Lower lobe of right lung (tissue), 2 donors: Measurements from ENCODE around the gene TRAF1. TPM values are rescaled to one million over a fixed set of nuclear protein-coding genes. Genes with fewer than 3 reads are reported as not detected.

Source experiments
- ATAC-seq, 2 donors: fragments of 200-7000 bp; cut with Tn5 transposase; one replicate each; pipeline ENCODE4 v1.9.1; 2020 to 2022; ENCODE audit warnings: mild to moderate bottlenecking in 2 of 2, moderate library complexity in 2 of 2
- DNase-seq: peaks from one replicate; pipeline ENCODE4 v3.0.0-alpha.2; 2020
- H3K27ac ChIP-seq: fragments of 200-600 bp; one replicate; pipeline ENCODE4 v1.8.0; 2022
- H3K27me3 ChIP-seq: fragments of 200-600 bp; one replicate; pipeline ENCODE4 v1.8.0; 2022; ENCODE audit warnings: low read depth
- H3K36me3 ChIP-seq: fragments of 200-600 bp; one replicate; pipeline ENCODE4 v1.8.0; 2022; ENCODE audit warnings: mild to moderate bottlenecking
- H3K4me1 ChIP-seq: fragments of 200-600 bp; one replicate; pipeline ENCODE4 v1.8.0; 2022
- H3K4me3 ChIP-seq: fragments of 200-600 bp; one replicate; pipeline ENCODE4 v1.8.0; 2022; ENCODE audit warnings: mild to moderate bottlenecking
- H3K9me3 ChIP-seq: fragments of 200-600 bp; one replicate; pipeline ENCODE4 v1.8.0; 2022
- intact Hi-C: fragments of 100-400 bp; cut with DNase I; formaldehyde crosslinking; loops from one replicate; pipeline ENCODE4 v1.11.0; 2022
- total RNA-seq: library from RNA; stranded (reverse); fragmentation: NEBNext Ultra II Directional; extraction: Animal tissue kit (Norgen Biotek cat#: 25700); gene quantifications from one replicate; pipeline ENCODE4 v1.2.1, GENCODE V29; 2021
- TF ChIP-seq, protein P1 (sequence below): fragments of 200-600 bp; IDR thresholded peaks from one replicate; pipeline ENCODE4 v1.8.0; 2022; ENCODE audit warnings: antibody characterized with exemption, mild to moderate bottlenecking
- donor health status: DM: no; HTN: yes; CAD: no; lungs with severe emphysema.

The TRAF1 gene
- total RNA-seq, 1 donor from 2014 or later: 5.8 TPM

- H3K27me3 ChIP-seq: no peaks in the 10 kb centered on the region
- no peak overlapping the region for H3K27ac ChIP-seq
- no peaks in the 10 kb centered on the region for H3K9me3 ChIP-seq
- TF ChIP-seq, protein P1, sequence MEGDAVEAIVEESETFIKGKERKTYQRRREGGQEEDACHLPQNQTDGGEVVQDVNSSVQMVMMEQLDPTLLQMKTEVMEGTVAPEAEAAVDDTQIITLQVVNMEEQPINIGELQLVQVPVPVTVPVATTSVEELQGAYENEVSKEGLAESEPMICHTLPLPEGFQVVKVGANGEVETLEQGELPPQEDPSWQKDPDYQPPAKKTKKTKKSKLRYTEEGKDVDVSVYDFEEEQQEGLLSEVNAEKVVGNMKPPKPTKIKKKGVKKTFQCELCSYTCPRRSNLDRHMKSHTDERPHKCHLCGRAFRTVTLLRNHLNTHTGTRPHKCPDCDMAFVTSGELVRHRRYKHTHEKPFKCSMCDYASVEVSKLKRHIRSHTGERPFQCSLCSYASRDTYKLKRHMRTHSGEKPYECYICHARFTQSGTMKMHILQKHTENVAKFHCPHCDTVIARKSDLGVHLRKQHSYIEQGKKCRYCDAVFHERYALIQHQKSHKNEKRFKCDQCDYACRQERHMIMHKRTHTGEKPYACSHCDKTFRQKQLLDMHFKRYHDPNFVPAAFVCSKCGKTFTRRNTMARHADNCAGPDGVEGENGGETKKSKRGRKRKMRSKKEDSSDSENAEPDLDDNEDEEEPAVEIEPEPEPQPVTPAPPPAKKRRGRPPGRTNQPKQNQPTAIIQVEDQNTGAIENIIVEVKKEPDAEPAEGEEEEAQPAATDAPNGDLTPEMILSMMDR: no peak
- DNase-seq: no peak
- intact Hi-C loops: no loop called here
- no peaks in the 10 kb centered on the region for H3K36me3 ChIP-seq
- peaks cover 17% of the 10 kb centered on the region for H3K4me1 ChIP-seq
- no peak for ATAC-seq
- no peak overlapping the region for H3K4me3 ChIP-seq
Measured at GRCh38 chr9:120951960-120952618, 25.5 kb upstream of the TRAF1 start.

GRCh38 chr9:120950421-120951388 lies 24.1 kb upstream of the TRAF1 start:
- H3K4me1 ChIP-seq: peaks cover 27% of the 10 kb centered on the region
- peak overlapping the region; percentile 66 for H3K27ac ChIP-seq
- DNase-seq: no peak
- TF ChIP-seq, protein P1: no peak
- H3K27me3 ChIP-seq: no peaks in the 10 kb centered on the region
- H3K36me3 ChIP-seq: no peaks in the 10 kb centered on the region
- no peak overlapping the region for H3K4me3 ChIP-seq
- ATAC-seq: peak; percentile 69 to 88
- no peaks in the 10 kb centered on the region for H3K9me3 ChIP-seq
- intact Hi-C loops: no loop called here

GRCh38 chr9:120949290-120949689 lies 22.7 kb upstream of the TRAF1 start:
- TF ChIP-seq, protein P1: no peak
- intact Hi-C loops: no loop called here
- DNase-seq (no peak), ATAC-seq (no peak)
- Histone ChIP-seq H3K4me1 (peaks cover 27% of the 10 kb centered on the region), H3K36me3 (no peaks in the 10 kb centered on the region), H3K4me3 (no peak overlapping the region), H3K27me3 (no peaks in the 10 kb centered on the region), H3K9me3 (no peaks in the 10 kb centered on the region), H3K27ac (no peak overlapping the region)

DNA sequence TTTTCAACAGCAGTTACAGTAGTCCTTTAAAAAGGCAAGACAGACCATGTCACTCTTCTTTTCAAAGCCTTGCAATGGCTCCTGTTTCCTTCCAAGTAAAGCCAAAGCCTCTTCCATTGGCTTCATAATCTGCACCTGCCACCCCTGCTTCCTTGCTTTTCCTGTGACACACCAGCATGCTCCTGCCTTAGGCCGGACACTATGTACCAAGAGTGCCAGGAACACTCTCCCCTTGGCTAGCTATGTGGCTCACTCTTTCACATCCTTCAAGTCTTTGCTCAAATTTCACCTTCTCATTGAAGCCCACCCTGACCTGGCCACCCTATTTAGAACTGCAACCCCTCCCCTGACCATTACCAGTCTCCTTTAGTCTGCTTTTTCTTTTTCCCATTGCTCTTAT lies 22.2 kb upstream of the TRAF1 start:
- H3K36me3 ChIP-seq: no peaks in the 10 kb centered on the region
- H3K27ac ChIP-seq: no peak overlapping the region
- intact Hi-C loops: no loop called here
- no peak overlapping the region for H3K4me3 ChIP-seq
- no peaks in the 10 kb centered on the region for H3K9me3 ChIP-seq
- H3K27me3 ChIP-seq: no peaks in the 10 kb centered on the region
- ATAC-seq (no peak), DNase-seq (no peak)
- H3K4me1 ChIP-seq: peaks cover 27% of the 10 kb centered on the region
- TF ChIP-seq, protein P1: no peak

GRCh38 chr9:120947222-120947621 lies 20.6 kb upstream of the TRAF1 start:
- no peaks in the 10 kb centered on the region for H3K27me3 ChIP-seq
- peak; percentile 54 to 62 for ATAC-seq
- TF ChIP-seq, protein P1: no peak
- H3K4me3 ChIP-seq: no peak overlapping the region
- DNase-seq: no peak
- H3K27ac ChIP-seq: no peak overlapping the region
- H3K36me3 ChIP-seq: no peaks in the 10 kb centered on the region
- intact Hi-C loops: no loop called here
- no peaks in the 10 kb centered on the region for H3K9me3 ChIP-seq
- H3K4me1 ChIP-seq: peaks cover 38% of the 10 kb centered on the region
